ENCODE results near the gene STX18.
"Not testable (repeated sequence)": the region's sequence is repeated elsewhere in the genome, so short reads cannot be mapped to it uniquely, and the experiment has no call there.

Gene STX18

GRCh38 chr4:4554234-4554633, 12.4 kb upstream of the STX18 start:
- DNase-seq, result no peak
- TF ChIP-seq, protein P1, sequence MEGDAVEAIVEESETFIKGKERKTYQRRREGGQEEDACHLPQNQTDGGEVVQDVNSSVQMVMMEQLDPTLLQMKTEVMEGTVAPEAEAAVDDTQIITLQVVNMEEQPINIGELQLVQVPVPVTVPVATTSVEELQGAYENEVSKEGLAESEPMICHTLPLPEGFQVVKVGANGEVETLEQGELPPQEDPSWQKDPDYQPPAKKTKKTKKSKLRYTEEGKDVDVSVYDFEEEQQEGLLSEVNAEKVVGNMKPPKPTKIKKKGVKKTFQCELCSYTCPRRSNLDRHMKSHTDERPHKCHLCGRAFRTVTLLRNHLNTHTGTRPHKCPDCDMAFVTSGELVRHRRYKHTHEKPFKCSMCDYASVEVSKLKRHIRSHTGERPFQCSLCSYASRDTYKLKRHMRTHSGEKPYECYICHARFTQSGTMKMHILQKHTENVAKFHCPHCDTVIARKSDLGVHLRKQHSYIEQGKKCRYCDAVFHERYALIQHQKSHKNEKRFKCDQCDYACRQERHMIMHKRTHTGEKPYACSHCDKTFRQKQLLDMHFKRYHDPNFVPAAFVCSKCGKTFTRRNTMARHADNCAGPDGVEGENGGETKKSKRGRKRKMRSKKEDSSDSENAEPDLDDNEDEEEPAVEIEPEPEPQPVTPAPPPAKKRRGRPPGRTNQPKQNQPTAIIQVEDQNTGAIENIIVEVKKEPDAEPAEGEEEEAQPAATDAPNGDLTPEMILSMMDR (IDR thresholded peaks at IDR 0.05; ENCODE audit: low read length), result no peak
- TF ChIP-seq EZH2phosphoT487 (IDR thresholded peaks at IDR 0.05; ENCODE audit: low read length) (no peak), EZH2 (optimal IDR thresholded peaks at IDR 0.05; ENCODE audit: low read depth, low read length) (no peak)
- H4K20me1 ChIP-seq (ENCODE audit: insufficient read depth, low read length), result no peaks in the 10 kb centered on the region
- H2AFZ ChIP-seq (ENCODE audit: low read length), result no peak overlapping the region
- no peak overlapping the region for H3K4me3 ChIP-seq (ENCODE audit: low read length)
- H3K9me2 ChIP-seq (replicated peaks; ENCODE audit: insufficient read depth, low read length), result no peaks in the 10 kb centered on the region
- H3K4me1 ChIP-seq (ENCODE audit: low read length), result no peaks in the 10 kb centered on the region
- no peak overlapping the region for H3K4me2 ChIP-seq (ENCODE audit: low read depth, low read length)
- no peaks in the 10 kb centered on the region for H3K36me3 ChIP-seq (replicated peaks; ENCODE audit: insufficient read depth, low read length)
- H3K79me2 ChIP-seq (ENCODE audit: low read length), result no peaks in the 10 kb centered on the region
- no peaks in the 10 kb centered on the region for H3K9me3 ChIP-seq (replicated peaks; ENCODE audit: insufficient read depth, low read length)
- H3K27me3 ChIP-seq (replicated peaks; ENCODE audit: insufficient read depth, low read length), result no peaks in the 10 kb centered on the region
- H3K9ac ChIP-seq (ENCODE audit: low read length), result no peak overlapping the region
- H3F3A ChIP-seq (ENCODE audit: insufficient read depth, low read length), result no peaks in the 10 kb centered on the region
- no peak overlapping the region for H3K27ac ChIP-seq (ENCODE audit: low read length)

DNA sequence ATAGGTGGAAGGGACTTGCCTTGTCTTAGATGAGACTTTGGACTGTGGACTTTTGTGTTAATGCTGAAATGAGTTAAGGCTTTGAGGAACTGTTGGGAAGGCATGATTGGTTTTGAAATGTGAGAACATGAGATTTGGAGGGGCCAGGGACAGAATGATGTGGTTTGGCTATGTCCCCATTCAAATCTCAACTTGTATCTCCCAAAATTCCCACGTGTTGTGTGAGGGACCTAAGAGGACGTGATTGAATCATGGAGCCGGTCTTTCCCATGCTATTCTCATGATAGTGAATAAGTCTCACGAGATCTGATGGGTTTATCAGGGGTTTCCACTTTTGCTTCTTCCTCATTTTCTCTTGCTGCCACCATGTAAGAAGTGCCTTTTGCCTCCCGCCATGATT, 10.2 kb upstream of the STX18 start:
- not testable (repeated sequence) for H3K4me1 ChIP-seq (ENCODE audit: low read length); H3K27ac ChIP-seq (ENCODE audit: low read length); H3K4me3 ChIP-seq (ENCODE audit: low read length); H3K9me3 ChIP-seq (replicated peaks; ENCODE audit: insufficient read depth, low read length); DNase-seq; H3K36me3 ChIP-seq (replicated peaks; ENCODE audit: insufficient read depth, low read length); H3K9me2 ChIP-seq (replicated peaks; ENCODE audit: insufficient read depth, low read length); H3K79me2 ChIP-seq (ENCODE audit: low read length); H3K27me3 ChIP-seq (replicated peaks; ENCODE audit: insufficient read depth, low read length); H3K9ac ChIP-seq (ENCODE audit: low read length); H4K20me1 ChIP-seq (ENCODE audit: insufficient read depth, low read length); H3K4me2 ChIP-seq (ENCODE audit: low read depth, low read length); H2AFZ ChIP-seq (ENCODE audit: low read length); H3F3A ChIP-seq (ENCODE audit: insufficient read depth, low read length)

DNA sequence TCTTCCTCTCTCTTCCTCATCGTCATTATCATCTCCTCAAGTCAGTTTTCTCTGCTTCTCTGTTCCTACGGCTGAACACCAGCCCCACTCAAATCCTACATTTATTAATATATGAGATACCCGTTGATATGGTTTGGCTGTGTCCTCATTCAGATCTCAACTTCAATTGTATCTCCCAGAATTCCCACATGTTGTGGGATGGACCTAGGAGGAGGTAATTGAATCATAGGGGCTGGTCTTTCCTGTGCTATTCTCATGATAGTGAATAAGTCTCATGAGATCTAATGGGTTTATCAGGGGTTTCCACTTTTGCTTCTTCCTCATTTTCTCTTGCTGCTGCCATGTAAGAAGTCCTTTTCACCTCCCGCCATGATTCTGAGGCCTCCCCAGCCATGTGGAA, 8.3 kb upstream of the STX18 start:
- not testable (repeated sequence) for DNase-seq; H3K79me2 ChIP-seq (ENCODE audit: low read length); H4K20me1 ChIP-seq (ENCODE audit: insufficient read depth, low read length); H3K36me3 ChIP-seq (replicated peaks; ENCODE audit: insufficient read depth, low read length); H3K27ac ChIP-seq (ENCODE audit: low read length); H3K4me3 ChIP-seq (ENCODE audit: low read length); H2AFZ ChIP-seq (ENCODE audit: low read length); H3K9ac ChIP-seq (ENCODE audit: low read length); H3K4me1 ChIP-seq (ENCODE audit: low read length); H3K9me3 ChIP-seq (replicated peaks; ENCODE audit: insufficient read depth, low read length); H3K4me2 ChIP-seq (ENCODE audit: low read depth, low read length); H3K9me2 ChIP-seq (replicated peaks; ENCODE audit: insufficient read depth, low read length); H3F3A ChIP-seq (ENCODE audit: insufficient read depth, low read length); H3K27me3 ChIP-seq (replicated peaks; ENCODE audit: insufficient read depth, low read length)

GRCh38 chr4:4549534-4549933, 7.7 kb upstream of the STX18 start:
- TF ChIP-seq, protein P1 (IDR thresholded peaks at IDR 0.05; ENCODE audit: low read length), result no peak
- TF ChIP-seq EZH2phosphoT487 (IDR thresholded peaks at IDR 0.05; ENCODE audit: low read length) (no peak), EZH2 (optimal IDR thresholded peaks at IDR 0.05; ENCODE audit: low read depth, low read length) (no peak)
- Histone ChIP-seq H3K36me3 (replicated peaks; ENCODE audit: insufficient read depth, low read length) (no peaks in the 10 kb centered on the region), H3K27me3 (replicated peaks; ENCODE audit: insufficient read depth, low read length) (no peaks in the 10 kb centered on the region), H2AFZ (ENCODE audit: low read length) (no peak overlapping the region), H3K27ac (ENCODE audit: low read length) (no peak overlapping the region), H3F3A (ENCODE audit: insufficient read depth, low read length) (no peaks in the 10 kb centered on the region), H3K4me3 (ENCODE audit: low read length) (no peak overlapping the region), H3K9me3 (replicated peaks; ENCODE audit: insufficient read depth, low read length) (no peaks in the 10 kb centered on the region), H4K20me1 (ENCODE audit: insufficient read depth, low read length) (no peaks in the 10 kb centered on the region), H3K9me2 (replicated peaks; ENCODE audit: insufficient read depth, low read length) (no peaks in the 10 kb centered on the region), H3K79me2 (ENCODE audit: low read length) (no peaks in the 10 kb centered on the region), H3K4me1 (ENCODE audit: low read length) (no peaks in the 10 kb centered on the region), H3K4me2 (ENCODE audit: low read depth, low read length) (no peak overlapping the region), H3K9ac (ENCODE audit: low read length) (no peak overlapping the region)
- no peak for DNase-seq
